ENCODE measurements around the gene IZUMO1. TPM values are rescaled to one million over a fixed set of nuclear protein-coding genes. Genes with fewer than 3 reads are reported as not detected.
"Not testable (repeated sequence)": the region's sequence is repeated elsewhere in the genome, so short reads cannot be mapped to it uniquely, and the experiment has no call there.

Gene IZUMO1
- total RNA-seq, 6 experiments from 2014 or later: not detected

GRCh38 chr19:48719263-48720171 is 27.2 kb downstream of the IZUMO1 start, which contains the start of gene MAMSTR:
MAMSTR (minus strand) TSS chr19:48719725; CDS start chr19:48719031, 694 bp downstream.
- peak within 1 kb of the TSS; percentile 99 for H3K27ac Mint-ChIP-seq
- H3K27me3 Mint-ChIP-seq (ENCODE audit: insufficient read depth): no peaks in the 10 kb centered on the region; the same call in 1 of the 2 replicates
- peak within 1 kb of the TSS; percentile 97 for H3K4me3 Mint-ChIP-seq
- no peaks in the 10 kb centered on the region for H3K9me3 Mint-ChIP-seq
- no peak for TF ChIP-seq CTCF (IDR thresholded peaks at IDR 0.05)
- peaks cover 40% of the 10 kb centered on the region for H3K4me1 Mint-ChIP-seq (ENCODE audit: low read depth)
- DNase-seq: no peak
- no peaks in the 10 kb centered on the region for H3K36me3 Mint-ChIP-seq (ENCODE audit: low read depth)

GRCh38 chr19:48718711-48719231 is 27.9 kb downstream of the IZUMO1 start:
- DNase-seq: no peak
- Mint-ChIP-seq H3K4me1 (ENCODE audit: low read depth) (peaks cover 42% of the 10 kb centered on the region), H3K36me3 (ENCODE audit: low read depth) (no peaks in the 10 kb centered on the region), H3K27ac (no peak overlapping the region), H3K9me3 (no peaks in the 10 kb centered on the region), H3K27me3 (ENCODE audit: insufficient read depth) (no peaks in the 10 kb centered on the region; the same call in 1 of the 2 replicates), H3K4me3 (no peak overlapping the region)
- no peak for TF ChIP-seq CTCF (IDR thresholded peaks at IDR 0.05)

- H3K27ac Mint-ChIP-seq; H3K4me3 Mint-ChIP-seq; H3K9me3 Mint-ChIP-seq; H3K36me3 Mint-ChIP-seq (ENCODE audit: low read depth); H3K27me3 Mint-ChIP-seq (ENCODE audit: insufficient read depth); DNase-seq: not testable (repeated sequence)
- H3K4me1 Mint-ChIP-seq (ENCODE audit: low read depth): peaks cover 44% of the 10 kb centered on the region
Observed at GRCh38 chr19:48718106-48718505, 28.6 kb downstream of the IZUMO1 start.

- Mint-ChIP-seq H3K4me3 (peak overlapping the region; percentile 82), H3K36me3 (ENCODE audit: low read depth) (no peaks in the 10 kb centered on the region), H3K4me1 (ENCODE audit: low read depth) (peaks cover 48% of the 10 kb centered on the region), H3K9me3 (no peaks in the 10 kb centered on the region), H3K27me3 (ENCODE audit: insufficient read depth) (no peaks in the 10 kb centered on the region; the same call in none of the 2 replicates), H3K27ac (peak overlapping the region; percentile 83)
- DNase-seq: peak; percentile 38
- no peak for TF ChIP-seq CTCF (IDR thresholded peaks at IDR 0.05)
Observed at GRCh38 chr19:48716562-48717291, 30.0 kb downstream of the IZUMO1 start.

GRCh38 chr19:48715681-48716171 is 31.0 kb downstream of the IZUMO1 start:
- no peaks in the 10 kb centered on the region; the same call in 1 of the 2 replicates for H3K36me3 Mint-ChIP-seq (ENCODE audit: low read depth)
- DNase-seq: no peak
- peaks cover 48% of the 10 kb centered on the region for H3K4me1 Mint-ChIP-seq (ENCODE audit: low read depth)

More at GRCh38 chr19:48715681-48716171, 31.0 kb downstream of the IZUMO1 start:
- Mint-ChIP-seq H3K4me3 (peak overlapping the region; percentile 82), H3K27ac (peak overlapping the region; percentile 83), H3K27me3 (ENCODE audit: insufficient read depth) (no peaks in the 10 kb centered on the region; the same call in none of the 2 replicates), H3K9me3 (no peaks in the 10 kb centered on the region; the same call in 1 of the 2 replicates)
- TF ChIP-seq CTCF (IDR thresholded peaks at IDR 0.05): no peak
